ENCODE results near the gene POC1A.

GRCh38 chr3:52143156-52143555, 11.1 kb downstream of the POC1A start:
- no peak for TF ChIP-seq CTCF (IDR thresholded peaks at IDR 0.05; ENCODE audit: low read depth, low read length, poor library complexity, severe bottlenecking)
- TF ChIP-seq EZH2phosphoT487 (IDR thresholded peaks at IDR 0.05; ENCODE audit: borderline replicate concordance, low read length) = no peak
